ENCODE measurements around the gene BCL11B. TPM values are rescaled to one million over a fixed set of nuclear protein-coding genes. Genes with fewer than 3 reads are reported as not detected.

The BCL11B gene
- total and polyA plus RNA-seq, 9 of the 15 experiments (the other 6 are each of a cell fraction or from before 2014, with no cell fraction given), result 0.09 TPM; not detected in 8

- Histone ChIP-seq H3K36me3 (ENCODE audit: control insufficient read depth, insufficient read depth, low read length) (no peaks in the 10 kb centered on the region), H3K9ac (ENCODE audit: insufficient read depth in 1 of 2, low read depth in 2 of 2, low read length in 2 of 2) (no peak overlapping the region), H3K4me1 (replicated peaks in 1 of 2; ENCODE audit: control insufficient read depth in 2 of 2, insufficient read depth in 2 of 2, low read length in 2 of 2) (no peaks in the 10 kb centered on the region), H3K9me3 (replicated peaks; ENCODE audit: control insufficient read depth, insufficient read depth, low read depth, low read length) (no peaks in the 10 kb centered on the region), H3K4me2 (ENCODE audit: insufficient read depth, low read length) (no peak overlapping the region), H3K4me3 (no peak overlapping the region), H4K20me1 (replicated peaks; ENCODE audit: control insufficient read depth, insufficient read depth, low read length) (no peaks in the 10 kb centered on the region), H3K9me1 (ENCODE audit: control insufficient read depth, insufficient read depth, low read length) (no peaks in the 10 kb centered on the region), H3K27ac (ENCODE audit: extremely low read depth, low read depth, low read length) (no peak overlapping the region), H3K27me3 (ENCODE audit: control insufficient read depth in 2 of 2, insufficient read depth in 2 of 2, low read length in 2 of 2) (peaks cover 2 to 51% of the 10 kb centered on the region in 2 experiments; a peak in 2 of 5 replicates), H2AFZ (ENCODE audit: low read depth, low read length) (no peak overlapping the region), H3K79me2 (ENCODE audit: control insufficient read depth, insufficient read depth, low read length) (no peaks in the 10 kb centered on the region)
- WGBS (ENCODE audit: insufficient coverage, low coverage, missing lambda C conversion rate), result 9% methylated on average over 26 of the region's 27 CpGs
- POLR2A ChIA-PET, result no interaction called here
- ATAC-seq, result no peak
- no peak for FAIRE-seq
- BruUV-seq (replicated peaks), result no TSS peak
- in situ Hi-C loops (cut with MboI) (no loop called here), intact Hi-C loops (cut with micrococcal nuclease) (no loop called here)
- CTCF ChIA-PET (ENCODE audit: low intra/inter-chr PET ratio), result no interaction called here
- no peak for DNase-seq (ENCODE audit: extremely low read depth in 1 of 4, low spot score in 3 of 4)
- TF ChIP-seq SMARCC2 (IDR thresholded peaks at IDR 0.05; ENCODE audit: low read depth) (no peak), ELK1 (CRISPR knock-in tag; IDR thresholded peaks at IDR 0.05) (no peak), ZNF277 (CRISPR knock-in tag; IDR thresholded peaks at IDR 0.05; ENCODE audit: borderline replicate concordance) (no peak), THAP12 (CRISPR knock-in tag; IDR thresholded peaks at IDR 0.05) (no peak), SRSF3 (IDR thresholded peaks at IDR 0.05; ENCODE audit: insufficient read depth, low read length) (no peak), STAG1 (CRISPR knock-in tag; IDR thresholded peaks at IDR 0.05; ENCODE audit: borderline replicate concordance) (no peak), ZEB2 (IDR thresholded peaks at IDR 0.05) (no peak), XRCC3 (IDR thresholded peaks at IDR 0.05) (no peak), CEBPG (CRISPR knock-in tag; IDR thresholded peaks at IDR 0.05) (no peak), CEBPG (tag; conservative IDR thresholded peaks at IDR 0.05 in 1 of 2, IDR thresholded peaks at IDR 0.05 in 1 of 2) (no peak), ZBTB12 (CRISPR knock-in tag; IDR thresholded peaks at IDR 0.05) (no peak), POU5F1 (IDR thresholded peaks at IDR 0.05; ENCODE audit: borderline replicate concordance, low read depth, low read length, partially characterized antibody) (no peak), CC2D1A (IDR thresholded peaks at IDR 0.05) (no peak), ZFP91 (CRISPR knock-in tag; IDR thresholded peaks at IDR 0.05) (no peak)
These were observed 12.9 kb downstream of the BCL11B start for GRCh38 chr14:99258876-99259726.
